KMS-11 (cell line): ENCODE data around the gene PRR14.
"Not testable (repeated sequence)": the region's sequence is repeated elsewhere in the genome, so short reads cannot be mapped to it uniquely, and the experiment has no call there.

Experiments
- H2AFZ ChIP-seq: fragments of 200-600 bp; sonication (generic); 2 replicates; pipeline ENCODE4 v1.6.1; 2016; ENCODE audit warnings: antibody characterized with exemption, mixed run types, low read depth
- H3K27ac ChIP-seq: fragments of 200-600 bp; sonication (generic); 2 replicates; pipeline ENCODE4 v1.6.1; 2016; ENCODE audit warnings: mild to moderate bottlenecking, mixed run types
- H3K27me3 ChIP-seq: fragments of 200-600 bp; sonication (generic); 2 replicates; pipeline ENCODE4 v1.6.1; 2017; ENCODE audit warnings: mild to moderate bottlenecking, low read depth, mixed run types, moderate library complexity; ENCODE audit not compliant: insufficient read depth
- H3K36me3 ChIP-seq: fragments of 200-600 bp; sonication (generic); 2 replicates; pipeline ENCODE4 v1.6.1; 2017; ENCODE audit warnings: mild to moderate bottlenecking, mixed run types; ENCODE audit not compliant: insufficient read depth
- H3K4me1 ChIP-seq: fragments of 200-600 bp; sonication (generic); 2 replicates; pipeline ENCODE4 v1.6.1; 2016; ENCODE audit warnings: mild to moderate bottlenecking, low read depth, mixed run types; ENCODE audit not compliant: poor library complexity, severe bottlenecking
- H3K4me2 ChIP-seq: fragments of 200-600 bp; sonication (generic); 2 replicates; pipeline ENCODE4 v1.7.0; 2016; ENCODE audit warnings: mild to moderate bottlenecking, mixed run types
- H3K4me3 ChIP-seq: fragments of 200-600 bp; sonication (generic); IDR thresholded peaks from 2 replicates; pipeline ENCODE4 v1.6.1; 2017; ENCODE audit warnings: low read depth, low read length, mixed read lengths; ENCODE audit not compliant: insufficient read depth
- H3K79me2 ChIP-seq: fragments of 200-600 bp; sonication (generic); 2 replicates; pipeline ENCODE4 v1.6.1; 2016; ENCODE audit warnings: low read depth, mixed run types; ENCODE audit not compliant: insufficient read depth
- H3K9ac ChIP-seq: fragments of 200-600 bp; sonication (generic); 2 replicates; pipeline ENCODE4 v1.6.1; 2016; ENCODE audit warnings: mild to moderate bottlenecking, mixed run types
- H4K20me1 ChIP-seq: fragments of 200-600 bp; sonication (generic); 2 replicates; pipeline ENCODE4 v1.6.1; 2016; ENCODE audit warnings: mild to moderate bottlenecking, mixed run types; ENCODE audit not compliant: insufficient read depth
- CTCF ChIP-seq: fragments of 200-600 bp; sonication (generic); conservative IDR thresholded peaks from 2 replicates; pipeline ENCODE4 v1.6.1; 2017; ENCODE audit warnings: low read depth, mild to moderate bottlenecking, antibody characterized with exemption, low read length, moderate library complexity, mixed read lengths

The PRR14 gene

GRCh38 chr16:30694926-30695693 lies 44.4 kb downstream of the PRR14 start:
- Histone ChIP-seq H3K27me3 (no peaks in the 10 kb centered on the region), H3K36me3 (no peaks in the 10 kb centered on the region), H3K4me2 (no peak overlapping the region), H3K79me2 (peaks cover 16% of the 10 kb centered on the region), H3K27ac (no peak overlapping the region), H4K20me1 (no peaks in the 10 kb centered on the region), H3K4me3 (no peak overlapping the region), H2AFZ (no peak overlapping the region), H3K9ac (no peak overlapping the region), H3K4me1 (peaks cover 17% of the 10 kb centered on the region)
- TF ChIP-seq CTCF: no peak

DNA sequence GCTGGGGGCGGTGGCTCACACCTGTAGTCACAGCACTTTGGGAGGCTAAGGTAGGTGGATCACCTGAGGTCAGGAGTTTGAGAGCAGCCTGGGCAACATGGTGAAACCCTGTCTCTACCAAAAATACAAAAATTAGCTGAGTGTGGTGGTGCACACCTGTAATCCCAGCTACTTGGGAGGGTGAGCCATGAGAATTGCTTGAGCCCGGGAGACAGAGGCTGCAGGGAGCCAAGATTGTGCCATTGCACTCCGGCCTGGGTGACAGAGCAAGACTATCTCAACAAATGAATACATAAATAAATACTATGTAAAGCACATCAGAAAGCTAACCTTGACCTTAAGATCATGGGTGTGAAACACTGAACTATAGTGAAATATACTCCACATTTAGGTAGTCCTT lies 45.9 kb downstream of the PRR14 start:
- not testable (repeated sequence) for H3K27me3 ChIP-seq, H3K9ac ChIP-seq

GRCh38 chr16:30697264-30698138 lies 46.7 kb downstream of the PRR14 start:
- Histone ChIP-seq H3K36me3 (peaks cover 16% of the 10 kb centered on the region; the same call in 1 of the 2 replicates), H4K20me1 (no peaks in the 10 kb centered on the region), H3K27me3 (no peaks in the 10 kb centered on the region), H3K4me3 (no peak overlapping the region), H3K79me2 (peaks cover 37% of the 10 kb centered on the region), H3K9ac (peak overlapping the region; percentile 99), H2AFZ (peak overlapping the region; percentile 78), H3K4me2 (peak overlapping the region; percentile 58), H3K27ac (peak overlapping the region; percentile 96), H3K4me1 (peaks cover 18% of the 10 kb centered on the region)
- TF ChIP-seq CTCF: no peak

More for the DNA sequence above, 45.9 kb downstream of the PRR14 start:
- H2AFZ ChIP-seq, H3K27ac ChIP-seq, H3K4me3 ChIP-seq, H4K20me1 ChIP-seq, H3K4me2 ChIP-seq: not testable (repeated sequence)
- Histone ChIP-seq H3K36me3 (peaks cover 11% of the 10 kb centered on the region; the same call in 1 of the 2 replicates), H3K4me1 (peaks cover 18% of the 10 kb centered on the region), H3K79me2 (peaks cover 31% of the 10 kb centered on the region)

DNA sequence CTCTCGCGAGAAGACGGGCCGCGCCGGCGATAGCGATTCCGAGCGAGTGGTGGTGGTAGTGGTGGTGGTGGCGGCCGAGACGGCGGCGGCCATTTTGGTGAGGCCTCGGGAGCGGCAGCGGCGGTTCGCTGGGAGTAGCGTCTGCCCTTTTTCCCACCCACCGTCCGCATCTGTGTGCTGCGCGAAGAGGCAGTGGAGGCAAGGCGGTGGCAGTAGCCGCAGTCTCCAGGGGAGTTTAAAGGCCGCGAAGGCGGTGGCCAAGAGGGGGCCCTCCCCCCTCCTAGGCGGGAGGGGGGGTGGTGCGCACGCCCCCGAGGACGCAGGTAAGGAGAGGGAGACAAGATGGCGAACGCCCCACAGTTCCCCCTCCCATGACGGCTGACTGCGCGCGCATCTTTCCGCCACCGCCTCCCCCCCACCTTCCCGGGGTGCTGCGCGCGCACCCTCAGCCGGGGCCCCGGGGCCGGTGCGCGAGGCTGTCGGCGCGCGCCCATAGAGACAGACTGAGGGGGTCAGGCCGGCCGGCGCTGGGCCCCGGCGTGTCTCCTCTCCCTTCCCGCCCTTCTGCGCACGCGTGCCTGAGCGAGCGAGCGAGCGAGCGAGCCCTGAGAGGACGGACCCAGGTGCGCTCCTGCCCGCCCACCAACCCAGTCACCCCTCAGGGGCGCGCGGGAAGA lies 47.5 kb downstream of the PRR14 start:
- Histone ChIP-seq H3K4me1 (peaks cover 18% of the 10 kb centered on the region), H3K4me3 (no peak overlapping the region), H3K9ac (peak overlapping the region; percentile 99), H3K27me3 (no peaks in the 10 kb centered on the region), H3K27ac (peak overlapping the region; percentile 96), H3K4me2 (peak overlapping the region; percentile 83), H2AFZ (peak overlapping the region; percentile 78), H3K79me2 (peaks cover 40% of the 10 kb centered on the region), H3K36me3 (peaks cover 18% of the 10 kb centered on the region; the same call in 1 of the 2 replicates), H4K20me1 (no peaks in the 10 kb centered on the region)
- no peak for TF ChIP-seq CTCF
